D341Med (cell line): Measurements from ENCODE around the gene PTTG2.

Experiments
- DNase-seq: peaks from one replicate; pipeline ENCODE4 v3.0.0; 2012; ENCODE audit warnings: low spot score

The PTTG2 gene

DNA sequence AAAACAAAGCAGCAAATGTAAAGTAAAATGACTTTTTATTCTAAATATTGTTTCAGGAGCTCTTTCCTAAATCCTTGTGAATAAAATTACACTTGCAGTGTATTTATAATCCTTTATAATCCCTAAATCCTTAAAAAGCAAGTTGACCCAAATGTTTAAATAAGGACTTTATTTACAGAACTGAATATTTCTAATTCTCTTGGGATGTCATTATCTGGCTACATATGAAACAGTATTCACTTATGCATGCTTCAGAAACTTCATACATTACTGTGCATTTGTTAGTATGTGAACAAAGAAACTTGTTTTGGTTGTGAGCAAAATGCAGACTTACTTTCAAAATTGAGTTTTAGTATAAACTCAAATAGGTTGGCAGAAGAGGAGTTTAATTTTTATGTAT is 49.2 kb downstream of the PTTG2 start:
- DNase-seq = no peak

- DNase-seq = no peak
Observed at GRCh38 chr4:38009949-38010348, 49.8 kb downstream of the PTTG2 start.
